ENCODE data around the gene NELFA.

The NELFA gene

DNA sequence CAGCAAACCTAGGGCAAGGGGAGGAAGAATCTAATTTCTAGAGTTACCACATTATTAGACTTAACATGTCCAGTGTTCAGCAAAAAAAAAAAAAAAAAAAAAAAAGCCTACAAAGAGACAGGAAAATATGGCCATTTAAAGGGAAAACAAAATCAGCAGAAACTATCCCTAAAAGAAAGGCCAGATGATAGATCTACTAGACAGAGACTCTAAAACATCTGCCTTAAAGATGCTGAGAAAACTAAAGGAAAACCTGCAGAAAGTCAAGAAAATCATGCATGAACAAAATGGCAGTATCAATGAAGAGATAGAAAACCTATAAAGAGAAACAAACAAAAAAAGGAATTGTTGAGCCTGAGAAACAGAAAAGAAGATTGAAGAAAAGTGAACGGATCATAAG is 43.8 kb downstream of the NELFA start:
- no peak overlapping the region for H2BK120ac ChIP-seq (ENCODE audit: low read depth, low read length)
- 100% methylated on average over 1 of the region's 1 CpG for WGBS
- no peak overlapping the region for H3K18ac ChIP-seq (ENCODE audit: low read depth in 1 of 2, low read length in 2 of 2)
- no peak overlapping the region for H4K8ac ChIP-seq (ENCODE audit: low read length)
- no peak overlapping the region for H2BK15ac ChIP-seq (ENCODE audit: low read depth, poor library complexity, severe bottlenecking)
- H2BK5ac ChIP-seq (ENCODE audit: low read depth, low read length, poor library complexity, severe bottlenecking): no peak overlapping the region
- no peak overlapping the region for H2AFZ ChIP-seq (ENCODE audit: low read depth, low read length)
- H3K4me3 ChIP-seq (ENCODE audit: insufficient read depth in 1 of 2, low read depth in 1 of 2, low read length in 2 of 2): no peak overlapping the region
- no peak overlapping the region for H3K9ac ChIP-seq (ENCODE audit: low read length)
- peaks cover 4% of the 10 kb centered on the region for H3K4me1 ChIP-seq (ENCODE audit: control insufficient read depth, insufficient read depth, low read depth, low read length)
- no peak for DNase-seq
- no peak overlapping the region for H2AK5ac ChIP-seq (ENCODE audit: low read length, severe bottlenecking)
- H3K4me2 ChIP-seq (ENCODE audit: low read length, poor library complexity, severe bottlenecking): no peak overlapping the region
- H4K91ac ChIP-seq (ENCODE audit: low read length): no peak overlapping the region
- H3K14ac ChIP-seq (ENCODE audit: low read length in 2 of 2): no peak overlapping the region
- no peaks in the 10 kb centered on the region for H3K27me3 ChIP-seq (ENCODE audit: control insufficient read depth in 1 of 2, insufficient read depth in 1 of 2, low read length in 2 of 2)
- H3K27ac ChIP-seq (ENCODE audit: low read length, poor library complexity, severe bottlenecking): no peak overlapping the region
- no peak overlapping the region for H2BK12ac ChIP-seq (ENCODE audit: low read length in 2 of 2)
- H3K4ac ChIP-seq (ENCODE audit: low read depth in 1 of 2, low read length in 2 of 2): no peak overlapping the region
- peaks cover 36 to 55% of the 10 kb centered on the region in 2 experiments for H3K36me3 ChIP-seq (ENCODE audit: control insufficient read depth in 1 of 2, insufficient read depth in 2 of 2, low read depth in 1 of 2, low read length in 2 of 2)
- no peaks in the 10 kb centered on the region for H3K9me3 ChIP-seq (ENCODE audit: control insufficient read depth, low read length)
- H3K23ac ChIP-seq (ENCODE audit: low read length in 2 of 2): no peak overlapping the region
- H3K79me1 ChIP-seq (replicated peaks; ENCODE audit: low read length, poor library complexity, severe bottlenecking): peaks cover 28% of the 10 kb centered on the region

DNA sequence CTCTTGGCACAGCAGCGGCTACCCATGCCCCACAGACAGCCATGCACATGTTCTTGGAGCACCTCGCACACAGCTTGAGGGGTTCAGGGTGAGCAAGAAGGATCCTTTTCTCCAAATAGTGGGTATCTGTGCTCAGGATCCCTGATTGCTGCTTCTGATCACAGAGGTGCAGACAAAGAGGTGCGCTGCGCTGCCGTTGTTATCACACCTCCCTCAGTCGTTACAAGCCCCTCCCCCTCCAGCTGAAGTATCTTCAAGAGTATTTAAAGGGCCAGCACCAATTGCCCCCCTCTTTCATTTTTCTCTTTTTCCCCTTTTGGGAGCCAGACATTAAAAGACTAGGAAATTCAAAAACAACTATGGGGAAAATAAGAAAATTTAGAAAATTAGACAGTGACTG is 44.3 kb downstream of the NELFA start:
- H3K27me3 ChIP-seq (ENCODE audit: control insufficient read depth in 1 of 2, insufficient read depth in 1 of 2, low read length in 2 of 2): no peaks in the 10 kb centered on the region
- H4K91ac ChIP-seq (ENCODE audit: low read length): peak overlapping the region; percentile 45
- peaks cover 4% of the 10 kb centered on the region for H3K4me1 ChIP-seq (ENCODE audit: control insufficient read depth, insufficient read depth, low read depth, low read length)
- no peak overlapping the region for H2BK120ac ChIP-seq (ENCODE audit: low read depth, low read length)
- H3K36me3 ChIP-seq (ENCODE audit: control insufficient read depth in 1 of 2, insufficient read depth in 2 of 2, low read depth in 1 of 2, low read length in 2 of 2): peaks cover 38 to 59% of the 10 kb centered on the region in 2 experiments
- H3K79me1 ChIP-seq (replicated peaks; ENCODE audit: low read length, poor library complexity, severe bottlenecking): peaks cover 30% of the 10 kb centered on the region
- no peak overlapping the region for H2BK15ac ChIP-seq (ENCODE audit: low read depth, poor library complexity, severe bottlenecking)
- H3K9me3 ChIP-seq (ENCODE audit: control insufficient read depth, low read length): no peaks in the 10 kb centered on the region
- DNase-seq: no peak
- H2BK5ac ChIP-seq (ENCODE audit: low read depth, low read length, poor library complexity, severe bottlenecking): no peak overlapping the region
- H2BK12ac ChIP-seq (ENCODE audit: low read length in 2 of 2): no peak overlapping the region
- H3K4me3 ChIP-seq (ENCODE audit: insufficient read depth in 1 of 2, low read depth in 1 of 2, low read length in 2 of 2): no peak overlapping the region
- no peak overlapping the region for H3K4ac ChIP-seq (ENCODE audit: low read depth in 1 of 2, low read length in 2 of 2)
- no peak overlapping the region for H3K9ac ChIP-seq (ENCODE audit: low read length)
- no peak overlapping the region for H3K23ac ChIP-seq (ENCODE audit: low read length in 2 of 2)
- H2AK5ac ChIP-seq (ENCODE audit: low read length, severe bottlenecking): no peak overlapping the region
- H3K27ac ChIP-seq (ENCODE audit: low read length, poor library complexity, severe bottlenecking): no peak overlapping the region
- H4K8ac ChIP-seq (ENCODE audit: low read length): peak overlapping the region; percentile 50
- no peak overlapping the region for H3K14ac ChIP-seq (ENCODE audit: low read length in 2 of 2)
- H2AFZ ChIP-seq (ENCODE audit: low read depth, low read length): no peak overlapping the region
- 79% methylated on average over 6 of the region's 6 CpGs for WGBS
- no peak overlapping the region for H3K4me2 ChIP-seq (ENCODE audit: low read length, poor library complexity, severe bottlenecking)
- H3K18ac ChIP-seq (ENCODE audit: low read depth in 1 of 2, low read length in 2 of 2): no peak overlapping the region

DNA sequence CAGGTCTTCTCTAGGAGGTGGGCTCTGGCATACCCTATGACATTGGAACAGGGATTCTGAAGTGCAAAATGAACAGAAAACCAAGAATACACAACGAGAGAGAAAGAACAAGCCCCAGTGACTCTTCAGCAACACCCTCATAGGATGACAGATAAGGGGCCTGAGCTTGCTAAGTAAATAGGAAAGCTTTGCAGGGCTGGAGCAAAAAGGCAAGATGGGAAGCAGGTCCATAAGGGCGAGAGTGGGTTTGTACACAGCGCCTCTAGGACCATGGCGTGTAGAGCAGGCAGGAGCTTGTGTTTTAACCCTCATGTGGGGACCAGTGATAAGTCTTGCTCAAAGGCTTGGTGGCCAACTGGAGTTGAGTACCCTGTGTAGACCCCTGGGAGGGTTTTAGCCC is 45.8 kb downstream of the NELFA start:
- H3K4me3 ChIP-seq (ENCODE audit: insufficient read depth in 1 of 2, low read depth in 1 of 2, low read length in 2 of 2): no peak overlapping the region
- DNase-seq: no peak
- 100% methylated on average over 4 of the region's 4 CpGs for WGBS

DNA sequence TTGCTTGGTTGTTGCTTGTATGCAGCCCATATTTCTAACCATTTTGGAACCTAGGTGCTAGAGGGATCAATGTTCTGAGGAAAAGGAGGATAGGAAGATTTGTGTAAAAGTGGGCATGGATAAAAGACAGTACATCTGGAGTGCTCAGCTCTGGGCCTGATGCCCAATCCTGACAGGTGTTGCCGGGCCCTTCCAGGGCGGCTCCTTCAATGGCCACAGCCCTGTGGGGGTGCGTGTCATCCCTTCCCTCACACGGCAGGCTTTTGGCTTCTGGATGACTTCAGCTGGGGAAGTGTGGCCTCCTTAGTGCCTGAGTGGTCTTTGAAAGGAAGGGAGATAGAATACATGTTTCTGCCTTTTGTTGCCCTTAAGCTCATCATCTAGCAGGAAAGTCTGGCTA is 47.2 kb downstream of the NELFA start:
- Histone ChIP-seq H3K4me3 (ENCODE audit: insufficient read depth in 1 of 2, low read depth in 1 of 2, low read length in 2 of 2) (no peak overlapping the region), H3K9ac (ENCODE audit: low read length) (no peak overlapping the region), H3K9me3 (ENCODE audit: control insufficient read depth, low read length) (no peaks in the 10 kb centered on the region), H3K23ac (ENCODE audit: low read length in 2 of 2) (no peak overlapping the region), H3K4me2 (ENCODE audit: low read length, poor library complexity, severe bottlenecking) (no peak overlapping the region), H2BK12ac (ENCODE audit: low read length in 2 of 2) (no peak overlapping the region), H2BK15ac (ENCODE audit: low read depth, poor library complexity, severe bottlenecking) (no peak overlapping the region), H3K27me3 (ENCODE audit: control insufficient read depth in 1 of 2, insufficient read depth in 1 of 2, low read length in 2 of 2) (no peaks in the 10 kb centered on the region), H3K27ac (ENCODE audit: low read length, poor library complexity, severe bottlenecking) (no peak overlapping the region), H2AFZ (ENCODE audit: low read depth, low read length) (no peak overlapping the region), H4K91ac (ENCODE audit: low read length) (no peak overlapping the region), H3K18ac (ENCODE audit: low read depth in 1 of 2, low read length in 2 of 2) (no peak overlapping the region), H3K4me1 (ENCODE audit: control insufficient read depth, insufficient read depth, low read depth, low read length) (peaks cover 4% of the 10 kb centered on the region), H2BK120ac (ENCODE audit: low read depth, low read length) (no peak overlapping the region), H3K36me3 (ENCODE audit: control insufficient read depth in 1 of 2, insufficient read depth in 2 of 2, low read depth in 1 of 2, low read length in 2 of 2) (peaks cover 51 to 73% of the 10 kb centered on the region in 2 experiments), H2BK5ac (ENCODE audit: low read depth, low read length, poor library complexity, severe bottlenecking) (no peak overlapping the region), H2AK5ac (ENCODE audit: low read length, severe bottlenecking) (no peak overlapping the region), H4K8ac (ENCODE audit: low read length) (no peak overlapping the region), H3K4ac (ENCODE audit: low read depth in 1 of 2, low read length in 2 of 2) (no peak overlapping the region), H3K79me1 (replicated peaks; ENCODE audit: low read length, poor library complexity, severe bottlenecking) (peaks cover 46% of the 10 kb centered on the region), H3K14ac (ENCODE audit: low read length in 2 of 2) (no peak overlapping the region)
- 96% methylated on average over 4 of the region's 4 CpGs for WGBS
- DNase-seq: no peak

More for the DNA sequence above, 45.8 kb downstream of the NELFA start:
- Histone ChIP-seq H2BK12ac (ENCODE audit: low read length in 2 of 2) (no peak overlapping the region), H2BK5ac (ENCODE audit: low read depth, low read length, poor library complexity, severe bottlenecking) (no peak overlapping the region), H3K4me1 (ENCODE audit: control insufficient read depth, insufficient read depth, low read depth, low read length) (peaks cover 4% of the 10 kb centered on the region), H4K8ac (ENCODE audit: low read length) (no peak overlapping the region), H3K36me3 (ENCODE audit: control insufficient read depth in 1 of 2, insufficient read depth in 2 of 2, low read depth in 1 of 2, low read length in 2 of 2) (peaks cover 43 to 65% of the 10 kb centered on the region in 2 experiments), H3K27me3 (ENCODE audit: control insufficient read depth in 1 of 2, insufficient read depth in 1 of 2, low read length in 2 of 2) (no peaks in the 10 kb centered on the region), H4K91ac (ENCODE audit: low read length) (no peak overlapping the region), H2BK15ac (ENCODE audit: low read depth, poor library complexity, severe bottlenecking) (no peak overlapping the region), H3K4ac (ENCODE audit: low read depth in 1 of 2, low read length in 2 of 2) (no peak overlapping the region), H3K4me2 (ENCODE audit: low read length, poor library complexity, severe bottlenecking) (no peak overlapping the region), H3K9me3 (ENCODE audit: control insufficient read depth, low read length) (no peaks in the 10 kb centered on the region), H3K9ac (ENCODE audit: low read length) (no peak overlapping the region), H3K23ac (ENCODE audit: low read length in 2 of 2) (no peak overlapping the region), H3K14ac (ENCODE audit: low read length in 2 of 2) (no peak overlapping the region), H2BK120ac (ENCODE audit: low read depth, low read length) (no peak overlapping the region), H3K79me1 (replicated peaks; ENCODE audit: low read length, poor library complexity, severe bottlenecking) (peaks cover 37% of the 10 kb centered on the region), H2AFZ (ENCODE audit: low read depth, low read length) (no peak overlapping the region), H3K27ac (ENCODE audit: low read length, poor library complexity, severe bottlenecking) (no peak overlapping the region), H3K18ac (ENCODE audit: low read depth in 1 of 2, low read length in 2 of 2) (no peak overlapping the region), H2AK5ac (ENCODE audit: low read length, severe bottlenecking) (no peak overlapping the region)

Data from mesenchymal stem cell (in vitro differentiated cells and primary cell).